ENCODE data around the gene FBXW8.

Gene FBXW8

DNA sequence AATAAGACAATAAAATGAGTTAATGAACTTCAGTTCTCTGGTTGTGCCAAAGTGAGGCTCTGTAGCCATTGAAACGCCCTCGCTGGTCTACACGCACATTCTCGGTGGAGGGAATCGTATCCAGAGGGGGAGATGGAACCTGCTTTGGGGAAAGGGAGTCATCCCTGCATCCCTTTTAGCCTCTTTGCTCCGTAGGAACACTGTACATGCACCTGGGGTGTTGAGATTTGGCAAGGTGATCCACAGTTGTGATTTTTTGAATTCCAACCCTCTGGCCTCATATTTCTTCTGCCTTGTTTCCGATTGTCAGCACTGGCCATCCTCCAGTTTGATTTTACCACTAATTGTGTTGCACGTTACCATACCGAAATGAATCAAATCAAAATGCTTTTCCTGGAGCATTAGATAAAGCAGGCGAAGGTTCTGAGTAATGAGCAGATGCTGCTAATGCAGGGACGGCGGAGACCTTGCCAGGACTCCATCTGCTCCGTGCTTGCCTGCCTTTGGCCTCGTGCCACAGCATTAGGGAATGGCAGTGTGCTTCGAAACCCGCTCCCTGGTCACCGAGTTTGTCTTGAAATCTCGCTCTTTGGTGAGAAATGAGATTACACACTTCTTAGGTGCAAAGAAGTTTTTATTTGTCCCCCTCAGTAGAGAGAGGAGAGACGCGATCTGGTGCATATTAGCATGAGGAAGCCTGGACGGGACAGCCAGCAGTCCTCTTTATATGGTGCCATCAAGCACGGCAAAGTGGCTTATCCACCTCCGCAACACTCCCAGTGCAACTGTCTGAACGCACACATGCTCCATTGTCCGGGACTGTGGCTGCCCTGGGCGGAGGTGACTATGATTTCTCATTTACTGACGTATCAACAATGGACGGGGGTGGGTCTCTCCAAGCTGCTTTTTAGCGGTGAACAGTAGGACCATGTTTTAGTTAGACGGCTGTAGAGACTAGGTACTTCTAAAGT, 59.1 kb downstream of the FBXW8 start:
- TF ChIP-seq, protein P1, sequence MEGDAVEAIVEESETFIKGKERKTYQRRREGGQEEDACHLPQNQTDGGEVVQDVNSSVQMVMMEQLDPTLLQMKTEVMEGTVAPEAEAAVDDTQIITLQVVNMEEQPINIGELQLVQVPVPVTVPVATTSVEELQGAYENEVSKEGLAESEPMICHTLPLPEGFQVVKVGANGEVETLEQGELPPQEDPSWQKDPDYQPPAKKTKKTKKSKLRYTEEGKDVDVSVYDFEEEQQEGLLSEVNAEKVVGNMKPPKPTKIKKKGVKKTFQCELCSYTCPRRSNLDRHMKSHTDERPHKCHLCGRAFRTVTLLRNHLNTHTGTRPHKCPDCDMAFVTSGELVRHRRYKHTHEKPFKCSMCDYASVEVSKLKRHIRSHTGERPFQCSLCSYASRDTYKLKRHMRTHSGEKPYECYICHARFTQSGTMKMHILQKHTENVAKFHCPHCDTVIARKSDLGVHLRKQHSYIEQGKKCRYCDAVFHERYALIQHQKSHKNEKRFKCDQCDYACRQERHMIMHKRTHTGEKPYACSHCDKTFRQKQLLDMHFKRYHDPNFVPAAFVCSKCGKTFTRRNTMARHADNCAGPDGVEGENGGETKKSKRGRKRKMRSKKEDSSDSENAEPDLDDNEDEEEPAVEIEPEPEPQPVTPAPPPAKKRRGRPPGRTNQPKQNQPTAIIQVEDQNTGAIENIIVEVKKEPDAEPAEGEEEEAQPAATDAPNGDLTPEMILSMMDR (IDR thresholded peaks at IDR 0.05; ENCODE audit: low read depth, low read length), result no peak
- H3K4me3 ChIP-seq (ENCODE audit: low read depth, low read length), result no peak overlapping the region

DNA sequence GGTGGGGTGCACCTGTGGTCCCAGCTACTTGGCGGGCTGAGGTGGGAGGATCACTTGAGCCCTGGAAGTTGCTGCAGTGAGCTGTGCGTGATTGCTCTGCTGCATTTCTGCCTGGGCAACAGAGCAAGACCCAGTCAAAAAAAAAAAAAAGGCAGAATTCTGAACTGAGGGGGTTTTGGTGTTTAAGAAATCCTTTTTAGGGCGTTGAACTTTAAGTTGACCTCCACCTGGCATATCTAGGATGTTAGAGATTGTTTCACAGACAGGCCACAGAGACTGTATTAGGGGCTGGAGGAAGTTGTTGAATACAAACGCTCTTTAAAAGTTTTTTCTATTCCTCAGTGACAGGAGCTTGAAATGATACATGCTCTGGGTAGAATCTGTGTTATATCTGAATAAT, 60.5 kb downstream of the FBXW8 start:
- H3K4me3 ChIP-seq (ENCODE audit: low read depth, low read length), result no peak overlapping the region
- TF ChIP-seq, protein P1 (IDR thresholded peaks at IDR 0.05; ENCODE audit: low read depth, low read length), result no peak

DNA sequence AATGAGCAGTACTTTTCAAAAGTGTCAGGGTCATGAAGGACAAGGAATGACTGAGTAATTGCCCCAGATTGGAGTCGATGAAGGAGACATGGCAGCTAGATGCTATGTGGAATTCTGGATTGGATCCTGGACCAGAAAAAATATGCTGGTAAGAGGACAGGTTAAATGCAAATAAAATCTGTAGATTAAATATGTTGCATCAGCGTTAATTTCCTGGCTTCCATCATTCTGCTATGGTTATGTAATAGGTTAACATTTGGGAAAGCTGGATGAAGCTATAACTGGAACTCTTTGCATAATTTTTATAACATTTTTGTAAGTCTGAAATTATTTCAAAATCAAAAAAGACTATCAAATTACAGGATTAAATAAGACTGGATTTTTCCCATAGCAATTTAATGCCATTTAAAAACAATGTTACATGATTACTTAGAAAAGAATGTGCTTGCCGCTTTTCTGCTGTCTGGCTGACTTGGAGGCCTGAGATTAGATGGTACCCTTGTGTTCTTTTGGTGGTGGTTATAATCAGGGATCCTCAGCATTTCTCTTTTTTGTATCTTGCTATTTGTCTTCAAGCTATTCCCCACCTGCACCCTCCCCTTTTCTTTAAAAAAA, 65.1 kb downstream of the FBXW8 start:
- TF ChIP-seq, protein P1 (IDR thresholded peaks at IDR 0.05; ENCODE audit: low read depth, low read length), result no peak
- no peak overlapping the region for H3K4me3 ChIP-seq (ENCODE audit: low read depth, low read length)

DNA sequence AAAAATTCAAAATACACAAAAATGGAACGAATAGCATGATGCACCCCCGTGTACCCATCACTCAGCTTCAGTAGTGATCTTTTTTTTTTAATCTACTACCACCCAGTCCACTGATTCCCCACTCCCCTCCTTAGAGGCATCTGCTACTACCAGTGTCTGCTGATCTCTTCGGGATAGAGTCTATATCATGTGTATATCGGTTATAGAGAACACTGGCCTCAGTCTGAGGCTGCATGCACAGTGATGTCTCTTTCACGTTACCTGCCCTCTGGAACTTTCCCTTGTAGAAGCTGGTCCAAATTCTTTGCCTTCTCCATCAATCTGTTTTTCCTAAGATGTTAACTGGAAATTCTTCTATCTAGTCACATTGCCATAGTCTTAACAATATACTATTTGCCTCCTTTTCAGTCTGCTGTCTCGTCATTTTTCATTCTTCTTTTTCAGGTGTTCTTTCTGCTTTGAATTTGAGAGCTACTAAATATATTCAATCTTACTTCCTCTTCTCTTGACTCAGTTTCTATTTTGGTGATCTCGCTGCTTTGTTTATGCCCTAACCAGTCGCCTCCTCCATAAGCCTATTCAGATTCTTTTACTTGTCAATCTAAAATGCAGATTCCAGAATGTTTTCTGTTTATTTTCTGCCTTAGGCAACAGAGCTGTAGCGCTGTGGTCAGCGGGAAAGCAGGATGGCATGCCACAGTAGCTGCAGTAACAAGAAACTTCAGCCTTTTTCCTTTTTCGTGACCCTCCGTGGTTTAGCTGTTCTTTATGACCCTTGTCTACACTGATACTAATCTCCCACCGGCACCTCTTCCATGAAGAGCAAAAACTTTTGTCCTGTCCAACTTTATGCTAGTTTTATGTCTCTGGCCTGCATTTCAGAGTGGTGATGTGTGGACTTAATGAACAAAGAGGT, 67.0 kb downstream of the FBXW8 start:
- no peak overlapping the region for H3K4me3 ChIP-seq (ENCODE audit: low read depth, low read length)

DNA sequence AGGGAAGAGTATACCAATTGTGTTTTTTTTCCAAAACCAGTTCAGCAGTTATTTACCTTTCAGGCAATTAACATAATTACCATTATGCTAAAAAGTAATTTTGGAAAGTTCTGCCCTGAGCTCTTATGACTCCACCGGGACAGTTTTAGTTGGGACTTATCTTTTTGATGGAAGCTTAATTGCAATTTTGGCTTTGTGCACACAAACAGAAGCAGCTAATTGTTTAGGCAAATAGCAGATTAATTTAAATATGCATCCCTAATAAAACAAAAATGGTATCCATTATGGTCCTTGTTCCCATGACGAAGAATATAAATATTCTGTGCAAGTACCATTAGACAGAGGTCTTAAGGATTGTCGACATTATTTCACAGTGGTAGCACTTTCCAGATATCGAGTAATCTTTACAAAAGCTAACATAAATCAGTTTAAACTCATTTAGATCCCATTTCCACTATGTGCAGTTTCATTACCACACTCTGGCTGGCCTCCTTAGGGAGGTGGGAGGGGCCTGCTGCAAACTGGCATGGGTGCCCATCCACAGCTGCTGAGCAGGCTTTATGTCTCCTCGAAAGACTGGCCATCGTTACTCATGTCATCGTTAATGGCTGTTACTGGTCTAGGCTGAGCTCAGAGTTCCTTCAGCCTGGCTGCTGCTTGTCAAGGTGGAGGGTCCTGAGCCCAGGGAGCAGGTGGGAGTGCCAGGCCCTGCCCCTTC, 68.2 kb downstream of the FBXW8 start:
- H3K4me3 ChIP-seq (ENCODE audit: low read depth, low read length), result no peak overlapping the region

More for the DNA sequence above, 67.0 kb downstream of the FBXW8 start:
- TF ChIP-seq, protein P1 (IDR thresholded peaks at IDR 0.05; ENCODE audit: low read depth, low read length), result no peak

DNA sequence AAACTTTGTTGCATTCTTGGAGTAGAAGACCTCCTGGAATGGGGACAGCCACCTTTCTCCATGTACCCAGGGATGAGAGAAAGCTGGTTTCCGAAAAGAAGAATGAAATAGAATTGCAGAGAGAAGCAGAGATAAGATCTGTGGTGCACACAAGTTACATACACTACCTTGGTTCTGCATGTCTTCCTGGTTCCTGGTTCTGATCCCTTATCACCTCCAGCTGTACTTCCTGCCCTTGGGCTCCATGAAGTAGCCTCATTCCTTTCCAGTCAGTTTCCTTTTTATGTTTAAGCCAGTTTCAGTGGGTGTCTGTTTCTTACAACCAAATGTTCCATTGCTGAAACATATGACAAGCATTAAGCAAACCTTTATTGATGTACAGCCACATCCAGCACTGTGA, 69.3 kb downstream of the FBXW8 start:
- TF ChIP-seq, protein P1 (IDR thresholded peaks at IDR 0.05; ENCODE audit: low read depth, low read length), result no peak
- no peak overlapping the region for H3K4me3 ChIP-seq (ENCODE audit: low read depth, low read length)

More for the DNA sequence above, 68.2 kb downstream of the FBXW8 start:
- TF ChIP-seq, protein P1 (IDR thresholded peaks at IDR 0.05; ENCODE audit: low read depth, low read length), result no peak

All from WI38 (cell line).